Retinal pigment epithelial cell (primary cell): Measurements from ENCODE around the gene FER.

Experiments
- DNase-seq: peaks from one replicate; pipeline ENCODE4 v3.0.0-alpha.2; 2010; ENCODE audit warnings: low read depth
- H3K4me3 ChIP-seq: 2 replicates; pipeline ENCODE4 v1.5.1; 2011; ENCODE audit warnings: mild to moderate bottlenecking, low read length, control low read depth, moderate library complexity
- CTCF ChIP-seq: conservative IDR thresholded peaks from 2 replicates; pipeline ENCODE4 v1.5.1; 2011; ENCODE audit warnings: low read depth, low read length, control low read depth, inconsistent platforms

The FER gene

DNA sequence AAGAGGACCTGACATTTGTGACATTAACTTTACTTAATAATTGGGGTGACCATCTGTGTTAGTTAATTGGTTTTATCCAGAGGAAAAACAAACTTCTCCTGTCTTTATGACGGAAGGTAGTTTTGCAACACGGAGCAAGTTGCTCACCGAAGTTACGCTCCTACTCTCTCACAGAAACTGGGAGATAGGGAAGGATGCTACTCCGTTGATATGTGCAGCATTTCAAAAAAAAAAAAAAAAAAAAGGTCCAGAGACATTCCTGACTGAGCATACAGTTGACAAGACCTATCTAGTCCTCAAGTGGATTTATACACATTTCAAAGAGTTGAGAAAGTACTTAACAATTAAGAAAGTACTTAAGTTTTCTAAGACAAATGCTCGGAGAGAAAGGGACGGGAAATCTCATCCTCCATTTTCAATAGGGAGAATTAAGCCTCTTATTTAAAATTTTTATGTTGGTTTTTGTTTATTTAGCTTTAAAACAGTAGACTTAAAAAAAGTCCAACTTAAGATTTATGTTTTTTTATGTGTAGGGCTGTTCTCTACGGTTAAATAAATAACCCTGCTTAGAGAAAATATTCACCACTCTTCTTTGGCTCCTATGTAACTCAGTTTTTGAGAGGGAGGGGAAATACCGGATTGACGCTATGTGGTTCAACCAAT lies 455 bp upstream of the FER start:
- H3K4me3 ChIP-seq, result peak overlapping the region; percentile 82
- TF ChIP-seq CTCF, result no peak
- DNase-seq, result no peak

- peak; percentile 12 for TF ChIP-seq CTCF
- peak overlapping the region; percentile 82 for H3K4me3 ChIP-seq
- peak; percentile 98 for DNase-seq
These were observed 867 bp downstream of the FER start for GRCh38 chr5:108748401-108749127.

DNA sequence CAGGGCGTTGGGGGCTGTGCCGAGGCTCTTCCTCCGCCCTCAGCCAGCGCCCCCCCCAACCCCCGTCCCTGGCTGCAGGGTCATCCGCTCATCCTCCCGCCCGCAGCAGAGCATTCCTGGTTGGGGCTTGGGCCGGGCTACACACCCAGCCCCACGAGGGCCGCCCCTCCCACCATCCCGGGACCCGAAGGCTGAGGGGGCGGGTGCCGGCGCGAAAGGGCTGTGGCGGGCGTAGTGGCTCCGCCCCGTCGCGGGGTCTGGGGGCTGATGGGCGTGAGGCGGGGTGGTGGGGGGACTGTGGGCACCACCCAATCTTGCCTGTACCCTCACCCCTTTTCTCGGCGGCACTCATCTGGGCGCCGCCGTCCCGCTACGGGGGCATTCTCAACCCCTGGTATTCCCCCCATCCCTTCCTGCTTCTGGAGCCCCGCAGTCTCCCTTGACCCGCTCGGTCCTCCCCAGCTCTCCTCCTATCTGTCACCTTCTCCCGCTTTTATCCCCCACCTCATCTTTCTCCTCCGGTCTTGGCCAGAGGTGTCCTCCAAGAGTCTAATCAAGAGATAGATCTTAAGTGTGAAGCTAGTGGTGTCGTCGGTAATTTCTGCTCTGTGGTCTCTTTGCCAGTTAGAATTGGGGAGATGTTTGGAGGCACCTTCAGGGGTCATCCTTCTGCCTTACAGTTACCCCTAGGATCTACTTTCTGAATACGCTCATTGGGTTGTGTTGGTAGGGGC lies 1.6 kb downstream of the FER start:
- no peak for TF ChIP-seq CTCF

GRCh38 chr5:108753331-108753730 lies 5.6 kb downstream of the FER start:
- H3K4me3 ChIP-seq, result no peak overlapping the region
- no peak for TF ChIP-seq CTCF
- peak; percentile 20 for DNase-seq

More for the DNA sequence above, 1.6 kb downstream of the FER start:
- no peak for DNase-seq
- peak overlapping the region; percentile 82 for H3K4me3 ChIP-seq

GRCh38 chr5:108753877-108754276 lies 6.2 kb downstream of the FER start:
- DNase-seq, result no peak
- no peak overlapping the region for H3K4me3 ChIP-seq
- TF ChIP-seq CTCF, result no peak

DNA sequence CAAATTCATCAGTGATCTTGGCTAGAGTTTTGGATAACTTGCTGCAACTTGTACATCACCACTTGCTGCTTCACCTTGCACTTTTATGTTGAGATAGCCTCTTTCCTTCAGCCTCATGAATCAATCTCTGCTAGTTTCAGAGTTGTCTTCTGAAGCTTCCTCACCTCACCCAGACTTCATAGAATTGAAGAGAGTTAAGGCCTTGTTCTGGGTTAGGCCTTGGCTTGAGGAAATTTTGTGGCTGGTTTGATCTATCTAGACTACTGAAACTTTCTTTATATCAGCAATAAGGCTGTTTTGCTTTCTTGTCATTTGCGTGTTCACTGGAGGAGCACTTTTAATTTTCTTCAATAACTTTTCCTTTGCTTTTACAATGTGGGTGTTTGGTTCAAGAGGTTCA lies 12.8 kb downstream of the FER start:
- no peak for DNase-seq
- H3K4me3 ChIP-seq, result no peak overlapping the region
- no peak for TF ChIP-seq CTCF
